VCaP (cell line): ENCODE results near the gene HBD.

Experiments
- H3K27ac ChIP-seq: fragments of 450-650 bp; 2 replicates; pipeline ENCODE4 v1.5.1; 2017
- CTCF ChIP-seq: fragments of 450-650 bp; conservative IDR thresholded peaks from 2 replicates; pipeline ENCODE4 v1.5.1; 2017; ENCODE audit warnings: mild to moderate bottlenecking, moderate library complexity

HBD gene

GRCh38 chr11:5197536-5197935, 36.7 kb downstream of the HBD start:
- H3K27ac ChIP-seq, result no peak overlapping the region

GRCh38 chr11:5196731-5197130, 37.6 kb downstream of the HBD start:
- H3K27ac ChIP-seq, result no peak overlapping the region
- TF ChIP-seq CTCF, result no peak

More at GRCh38 chr11:5197536-5197935, 36.7 kb downstream of the HBD start:
- TF ChIP-seq CTCF, result no peak

GRCh38 chr11:5196067-5196466, 38.2 kb downstream of the HBD start:
- no peak overlapping the region for H3K27ac ChIP-seq
- TF ChIP-seq CTCF, result no peak

GRCh38 chr11:5192738-5193137, 41.5 kb downstream of the HBD start:
- H3K27ac ChIP-seq, result no peak overlapping the region
- no peak for TF ChIP-seq CTCF

GRCh38 chr11:5188201-5188600, 46.1 kb downstream of the HBD start:
- TF ChIP-seq CTCF, result no peak
- no peak overlapping the region for H3K27ac ChIP-seq
